ENCODE results near the gene MADCAM1. TPM values are rescaled to one million over a fixed set of nuclear protein-coding genes. Genes with fewer than 3 reads are reported as not detected.

The MADCAM1 gene
- total and polyA plus RNA-seq, 2 of the 8 experiments (the other 6 are each of a cell fraction or from before 2014, with no cell fraction given), result 2.3 to 3.0 TPM

- Histone ChIP-seq H3K9me3 (ENCODE audit: insufficient read depth in 2 of 2, low read depth in 1 of 2, low read length in 1 of 2) (no peaks in the 10 kb centered on the region), H3K79me1 (ENCODE audit: low read depth, low read length) (no peaks in the 10 kb centered on the region), H4K5ac (ENCODE audit: insufficient read length, low read depth, low read length) (no peak overlapping the region), H2BK20ac (ENCODE audit: low read length) (no peak overlapping the region), H3K4me2 (ENCODE audit: insufficient read depth in 1 of 2, low read depth in 2 of 2, low read length in 2 of 2) (peak overlapping the region; percentile 80 to 98), H2BK5ac (ENCODE audit: low read depth, low read length) (no peak overlapping the region), H3K18ac (ENCODE audit: extremely low read depth, low read length) (no peak overlapping the region), H2BK12ac (ENCODE audit: low read depth, low read length) (no peak overlapping the region), H3K14ac (ENCODE audit: insufficient read length) (no peak overlapping the region), H3K23ac (ENCODE audit: insufficient read length) (no peak overlapping the region), H4K20me1 (replicated peaks in 1 of 2; ENCODE audit: control insufficient read depth in 1 of 2, insufficient read depth in 2 of 2, low read length in 2 of 2) (peaks cover 0 to 8% of the 10 kb centered on the region in 2 experiments), H3K23me2 (ENCODE audit: low read depth, low read length) (peaks cover 10% of the 10 kb centered on the region; the same call in 1 of the 2 replicates), H3K4me3 (ENCODE audit: extremely low read depth in 1 of 4, insufficient read depth in 2 of 4, low read depth in 3 of 4, low read length in 4 of 4) (peak overlapping the region; percentile 31 to 74 (median 50)), H2BK15ac (ENCODE audit: low read length) (no peak overlapping the region), H3K56ac (replicated peaks; ENCODE audit: insufficient read length, low read depth, low read length) (no peak overlapping the region), H2AK5ac (ENCODE audit: low read depth, low read length) (no peak overlapping the region), H3K4me1 (replicated peaks in 1 of 4; ENCODE audit: control insufficient read depth in 3 of 4, insufficient read depth in 4 of 4, low read length in 3 of 4) (peaks cover 0 to 13% (median 8%) of the 10 kb centered on the region in 4 experiments; a peak in 5 of 7 replicates), H3K4ac (replicated peaks; ENCODE audit: insufficient read length, low read depth, low read length) (no peak overlapping the region), H3K79me2 (ENCODE audit: control insufficient read depth in 1 of 2, insufficient read depth in 2 of 2, low read length in 2 of 2) (no peaks in the 10 kb centered on the region), H4K91ac (replicated peaks; ENCODE audit: insufficient read length, low read length) (no peak overlapping the region), H2BK120ac (replicated peaks; ENCODE audit: low read depth, low read length) (no peak overlapping the region), H3K9ac (replicated peaks in 1 of 4; ENCODE audit: extremely low read depth in 1 of 4, low read depth in 3 of 4, low read length in 3 of 4) (no peak overlapping the region), H3K36me3 (ENCODE audit: control insufficient read depth in 2 of 4, insufficient read depth in 4 of 4, low read length in 3 of 4) (peaks cover 0 to 3% (median 0%) of the 10 kb centered on the region in 4 experiments; a peak in 1 of 8 replicates), H3K27ac (ENCODE audit: low read depth, low read length) (no peak overlapping the region), H2AFZ (ENCODE audit: low read length) (no peak overlapping the region; the same call in 1 of the 2 replicates), H4K8ac (ENCODE audit: extremely low read depth, insufficient read depth, low read length) (no peak overlapping the region; the same call in 1 of the 2 replicates), H3K27me3 (replicated peaks in 1 of 4; ENCODE audit: control insufficient read depth in 3 of 4, extremely low read depth in 1 of 4, insufficient read depth in 3 of 4, low read length in 3 of 4) (peaks cover 19 to 26% (median 22%) of the 10 kb centered on the region in 4 experiments)
- ChIA-PET POLR2A (ENCODE audit: partially characterized antibody) (interaction anchor here (0.6 to 2.8 kb wide), 8 partner anchors 9 to 101 kb away, joined by 3 to 8 read pairs (median 4); no protein-coding TSS in a partner anchor), CTCF (ENCODE audit: partially characterized antibody) (interaction anchor here (0.9 to 1.5 kb wide), 5 partner anchors 9 to 202 kb away, joined by 3 to 15 read pairs (median 3); partner anchors contain the start of gene TPGS1)
- peak in 1 of 2 experiments; percentile 60 for DNase-seq (ENCODE audit: low read depth in 1 of 2, low spot score in 2 of 2)
- no CpG with 5 or more reads among the region's 36 CpGs for WGBS, 2 experiments (ENCODE audit: extremely low coverage in 1 of 2, insufficient coverage in 1 of 2, insufficient read length in 1 of 2, insufficient replicate concordance in 2 of 2, low coverage in 1 of 2, low lambda C conversion rate in 2 of 2, missing lambda C conversion rate in 1 of 2)
- TF ChIP-seq POLR2AphosphoS5 (IDR thresholded peaks at IDR 0.05; ENCODE audit: low read depth, low read length) (no peak), KDM4A (IDR thresholded peaks at IDR 0.05; ENCODE audit: low read depth, low read length, severe bottlenecking) (peak; percentile 57), SIN3A (conservative IDR thresholded peaks at IDR 0.05 in 1 of 2, IDR thresholded peaks at IDR 0.05 in 1 of 2; ENCODE audit: low read depth in 1 of 2, low read length in 2 of 2) (no peak), TBP (IDR thresholded peaks at IDR 0.05; ENCODE audit: low read depth, low read length) (no peak), PHF8 (conservative IDR thresholded peaks at IDR 0.05; ENCODE audit: low read depth, low read length) (no peak)
- FAIRE-seq, result no peak
Observed at GRCh38 chr19:497491-497868, 1.2 kb downstream of the MADCAM1 start.
